Measurements from ENCODE around the gene PARP1. TPM values are rescaled to one million over a fixed set of nuclear protein-coding genes. Genes with fewer than 3 reads are reported as not detected.

Gene PARP1
- total RNA-seq, 1 experiment from 2014 or later, result 213 TPM

DNA sequence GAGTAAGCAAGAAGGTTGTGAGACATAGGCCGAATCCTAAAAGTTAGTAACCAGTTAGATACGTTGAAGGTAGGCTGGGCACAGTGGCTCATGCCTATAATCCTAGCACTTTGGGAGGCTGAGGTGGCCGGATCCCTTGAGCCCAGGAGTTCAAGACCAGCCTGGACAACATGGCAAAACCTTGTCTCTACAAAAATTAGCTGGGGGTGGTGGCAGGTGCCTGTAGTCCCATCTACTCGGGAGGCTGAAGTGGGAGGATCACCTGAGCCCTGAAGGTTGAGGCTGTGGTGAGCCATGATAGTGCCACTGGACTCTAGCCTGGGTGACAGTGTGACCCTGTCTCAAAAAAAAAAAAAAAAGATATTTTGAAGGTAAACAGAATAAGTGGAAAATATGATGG, 1.5 kb upstream of the PARP1 start:
- intact Hi-C loops (cut with micrococcal nuclease), result loop anchor here (5.0 kb wide), 1 partner anchor 282 kb away; no protein-coding TSS in a partner anchor
- ChIA-PET CTCF (no interaction called here), POLR2A (no interaction called here)

More for the DNA sequence above, 1.5 kb upstream of the PARP1 start:
- no peak overlapping the region for H2AFZ ChIP-seq (ENCODE audit: low read depth, low read length, poor library complexity, severe bottlenecking)
- no peak overlapping the region for H3K9ac ChIP-seq (ENCODE audit: low read length)
- no peaks in the 10 kb centered on the region for H3K9me3 ChIP-seq (ENCODE audit: control insufficient read depth in 1 of 2, insufficient read depth in 1 of 2, low read depth in 1 of 2, low read length in 2 of 2)
- ATAC-seq (no peak), DNase-seq (ENCODE audit: low read depth, low spot score) (no peak)
- no peaks in the 10 kb centered on the region for H3K36me3 ChIP-seq (ENCODE audit: control insufficient read depth in 1 of 2, insufficient read depth in 2 of 2, low read length in 2 of 2)
- RAD21 ChIA-PET (ENCODE audit: low non-redundant PET in 1 of 2, low total read pairs in 2 of 2, uncharacterized antibody in 2 of 2, unreplicated experiment in 2 of 2), result no interaction called here
- no peak overlapping the region for H3K27ac ChIP-seq (ENCODE audit: low read depth, low read length)
- peaks cover 4 to 28% of the 10 kb centered on the region in 2 experiments; a peak in 2 of 4 replicates for H3K4me1 ChIP-seq (ENCODE audit: control insufficient read depth in 1 of 2, insufficient read depth in 2 of 2, low read length in 2 of 2)
- H3K79me2 ChIP-seq (ENCODE audit: insufficient read depth, low read length), result peaks cover 31% of the 10 kb centered on the region
- TF ChIP-seq CEBPB (IDR thresholded peaks at IDR 0.05; ENCODE audit: low read depth), result no peak
- no peak for TF ChIP-seq JUND (IDR thresholded peaks at IDR 0.05)
- TF ChIP-seq ZNF274 (IDR thresholded peaks at IDR 0.05; ENCODE audit: low read depth, low read length), result no peak
- no peak for TF ChIP-seq FOSL1 (IDR thresholded peaks at IDR 0.05; ENCODE audit: low read depth)
- TF ChIP-seq, protein P1, sequence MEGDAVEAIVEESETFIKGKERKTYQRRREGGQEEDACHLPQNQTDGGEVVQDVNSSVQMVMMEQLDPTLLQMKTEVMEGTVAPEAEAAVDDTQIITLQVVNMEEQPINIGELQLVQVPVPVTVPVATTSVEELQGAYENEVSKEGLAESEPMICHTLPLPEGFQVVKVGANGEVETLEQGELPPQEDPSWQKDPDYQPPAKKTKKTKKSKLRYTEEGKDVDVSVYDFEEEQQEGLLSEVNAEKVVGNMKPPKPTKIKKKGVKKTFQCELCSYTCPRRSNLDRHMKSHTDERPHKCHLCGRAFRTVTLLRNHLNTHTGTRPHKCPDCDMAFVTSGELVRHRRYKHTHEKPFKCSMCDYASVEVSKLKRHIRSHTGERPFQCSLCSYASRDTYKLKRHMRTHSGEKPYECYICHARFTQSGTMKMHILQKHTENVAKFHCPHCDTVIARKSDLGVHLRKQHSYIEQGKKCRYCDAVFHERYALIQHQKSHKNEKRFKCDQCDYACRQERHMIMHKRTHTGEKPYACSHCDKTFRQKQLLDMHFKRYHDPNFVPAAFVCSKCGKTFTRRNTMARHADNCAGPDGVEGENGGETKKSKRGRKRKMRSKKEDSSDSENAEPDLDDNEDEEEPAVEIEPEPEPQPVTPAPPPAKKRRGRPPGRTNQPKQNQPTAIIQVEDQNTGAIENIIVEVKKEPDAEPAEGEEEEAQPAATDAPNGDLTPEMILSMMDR (IDR thresholded peaks at IDR 0.05 in 2 of 3, conservative IDR thresholded peaks at IDR 0.05 in 1 of 3; ENCODE audit: borderline replicate concordance in 1 of 3, insufficient read depth in 1 of 3, low read depth in 2 of 3, low read length in 2 of 3), result no peak
- TF ChIP-seq SRF (IDR thresholded peaks at IDR 0.05; ENCODE audit: low read depth), result no peak
- TF ChIP-seq EGR1 (IDR thresholded peaks at IDR 0.05; ENCODE audit: low read depth), result no peak
- no peak for TF ChIP-seq POLR2AphosphoS5 (IDR thresholded peaks at IDR 0.05; ENCODE audit: low read depth, low read length)
- no peak for TF ChIP-seq ZBTB33 (IDR thresholded peaks at IDR 0.05; ENCODE audit: extremely low read depth, insufficient replicate concordance, low read length)
- TF ChIP-seq CBX3 (IDR thresholded peaks at IDR 0.05; ENCODE audit: low read depth), result no peak
- no peak for TF ChIP-seq TCF7L2 (IDR thresholded peaks at IDR 0.05; ENCODE audit: borderline replicate concordance, extremely low read depth, insufficient read depth, insufficient read length)
- no peaks in the 10 kb centered on the region; the same call in 1 of the 2 replicates for H4K20me1 ChIP-seq (ENCODE audit: insufficient read depth)
- H3K4me2 ChIP-seq (ENCODE audit: low read length), result no peak overlapping the region
- no TSS peak for BruUV-seq (replicated peaks)
- no peaks in the 10 kb centered on the region for H3K9me2 ChIP-seq (ENCODE audit: insufficient read depth)
- no peak overlapping the region for H3K4me3 ChIP-seq (replicated peaks in 1 of 2; ENCODE audit: low read depth in 1 of 2, low read length in 2 of 2)
- H3K27me3 ChIP-seq (ENCODE audit: insufficient read depth, low read length), result no peaks in the 10 kb centered on the region

Data from HCT116 (cell line).